Pancreas (tissue), 10 donors: Measurements from ENCODE around the gene RHBDD3. TPM values are rescaled to one million over a fixed set of nuclear protein-coding genes. Genes with fewer than 3 reads are reported as not detected.
A peak's percentile ranks its signal among the peaks of the same experiment; 100 is the strongest.

Source experiments
- ATAC-seq, 4 donors: fragments of 200-7000 bp; cut with Tn5 transposase; one replicate each; pipeline versions ENCODE4 v1.8.0 to v1.9.1; 2020; ENCODE audit warnings: mild to moderate bottlenecking in 4 of 4, moderate library complexity in 4 of 4
- DNase-seq, 6 donors: peaks; one replicate each; pipeline ENCODE4 v3.0.0-alpha.2; 2020
- FAIRE-seq: peaks from 2 replicates; lab custom pipeline; 2012; peaks lifted over from hg19 to GRCh38; lab: Jason Lieb, UNC
- H3K27ac ChIP-seq, 4 donors: fragments of 200-600 bp; sonication (generic); 1 replicate in 3 of 4; 2 replicates in 1 of 4; pipeline versions ENCODE4 v1.5.0 to v1.8.0; 2020
- H3K27me3 ChIP-seq, 4 donors: fragments of 200-600 bp; one replicate each; pipeline ENCODE4 v1.8.0; 2021
- H3K36me3 ChIP-seq, 3 donors: fragments of 200-600 bp; sonication (generic) in 1 of 3; one replicate each; pipeline versions ENCODE4 v1.5.0 to v1.8.0; 2020 to 2021
- H3K4me1 ChIP-seq, 3 donors: fragments of 200-600 bp; one replicate each; pipeline ENCODE4 v1.8.0; 2021
- H3K4me3 ChIP-seq, 4 donors: fragments of 200-600 bp; sonication (generic) in 2 of 4; one replicate each; pipeline versions ENCODE4 v1.5.0 to v1.8.0; 2020 to 2021
- H3K9me3 ChIP-seq, 4 donors: fragments of 200-600 bp; one replicate each; pipeline ENCODE4 v1.8.0; 2021
- CTCF ChIP-seq, 4 donors: fragments of 200-600 bp; sonication (generic) in 3 of 4; IDR thresholded peaks; one replicate each; pipeline versions ENCODE4 v1.5.0 to v1.8.0; 2021; ENCODE audit warnings: antibody characterized with exemption in 4 of 4
- WGBS, 2 donors: extraction: QIAGEN DNeasy Blood & Tissue Kit; methylation state at CpG; one replicate each; pipeline ENCODE4 v1.1.7; 2013; 5-methylcytosine and 5-hydroxymethylcytosine counted together
- intact Hi-C, 3 donors: fragments of 100-400 bp; cut with DNase I; formaldehyde crosslinking; loops; one replicate each; pipeline versions ENCODE4 v1.11.1 to v1.14.2; 2022
- polyA plus RNA-seq, 2 donors: library from polyadenylated mRNA; stranded (reverse); fragments of 200-250 nt; gene quantifications; one replicate each; pipeline ENCODE4 v1.2.3, GENCODE V29; 2013
- total RNA-seq, 6 donors: library from RNA; stranded (reverse); fragmentation: NEBNext Ultra II Directional in 4 of 6; extraction: Animal tissue kit (Norgen Biotek cat#: 25700) in 4 of 6; gene quantifications; one replicate each; pipeline versions ENCODE4 v1.2.1 to v1.2.4, GENCODE V29; 2021 to 2023
- donor health status: healthy with polysubstance abuse.
- donor health status: DM: no; HTN: no; CAD: no; lungs with moderate emphysema.
- donor health status: DM: no; HTN: no; CAD: no.
- donor health status: control.
- donor health status: control.
- donor health status: Bipolar disorder and iron deficiency.
- donor health status: DM: yes; HTN: yes; CAD: no.
- donor health status: DM: no; HTN: no; CAD: no.
- donor health status: DM: no; HTN: no; CAD: no.
- donor health status: DM: yes; HTN: yes; CAD: no.

Gene RHBDD3
- total and polyA plus RNA-seq, 8 donors = 5.4 to 38.2 (median 10.1) TPM

GRCh38 chr22:29313576-29314466 is 46.0 kb upstream of the RHBDD3 start:
- Histone ChIP-seq H3K36me3 (no peaks in the 10 kb centered on the region), H3K4me3 (no peak overlapping the region), H3K27me3 (peaks cover 0 to 10% (median 4%) of the 10 kb centered on the region in 4 donors), H3K27ac (no peak overlapping the region), H3K4me1 (peaks cover 0 to 40% (median 7%) of the 10 kb centered on the region in 3 donors), H3K9me3 (no peaks in the 10 kb centered on the region)
- TF ChIP-seq CTCF (IDR thresholded peaks at IDR 0.05) = no peak
- WGBS, 2 donors = 21 to 22% methylated on average over 48 to 51 of the region's 51 CpGs
- ATAC-seq = no peak
- intact Hi-C loops = no loop called here
- no peak for FAIRE-seq
- peak in 2 of 6 donors; percentile 57 to 74 for DNase-seq

- FAIRE-seq (no peak), ATAC-seq (peak in 1 of 4 donors; percentile 1), DNase-seq (no peak)
- peak; percentile 10 to 42 (median 36) for TF ChIP-seq CTCF (IDR thresholded peaks at IDR 0.05)
- whole genome bisulfite sequencing, 2 donors = 20 to 24% methylated on average over 38 to 44 of the region's 44 CpGs
- intact Hi-C loops = no loop called here
- peaks cover 0 to 10% (median 4%) of the 10 kb centered on the region in 4 donors for H3K27me3 ChIP-seq
- H3K36me3 ChIP-seq = no peaks in the 10 kb centered on the region
- peaks cover 0 to 42% (median 13%) of the 10 kb centered on the region in 3 donors for H3K4me1 ChIP-seq
- no peak overlapping the region for H3K4me3 ChIP-seq
- no peaks in the 10 kb centered on the region for H3K9me3 ChIP-seq
- H3K27ac ChIP-seq = no peak overlapping the region
Observed at GRCh38 chr22:29313126-29313575, 45.4 kb upstream of the RHBDD3 start.

GRCh38 chr22:29312218-29313125 is 44.7 kb upstream of the RHBDD3 start:
- Histone ChIP-seq H3K27ac (no peak overlapping the region), H3K4me1 (peaks cover 0 to 42% (median 20%) of the 10 kb centered on the region in 3 donors), H3K36me3 (no peaks in the 10 kb centered on the region), H3K9me3 (no peaks in the 10 kb centered on the region), H3K27me3 (peaks cover 0 to 10% (median 4%) of the 10 kb centered on the region in 4 donors), H3K4me3 (no peak overlapping the region)
- intact Hi-C loops = no loop called here
- peak in 3 of 6 donors; percentile 37 to 62 (median 51) for DNase-seq
- no peak for ATAC-seq
- no peak for TF ChIP-seq CTCF (IDR thresholded peaks at IDR 0.05)
- no peak for FAIRE-seq
- WGBS, 2 donors = 91 to 93% methylated on average over 25 of the region's 25 CpGs

GRCh38 chr22:29311464-29312217 is 43.9 kb upstream of the RHBDD3 start:
- Histone ChIP-seq H3K36me3 (no peaks in the 10 kb centered on the region), H3K4me3 (no peak overlapping the region), H3K27ac (peak overlapping the region in 1 of 4 donors; percentile 54), H3K9me3 (no peaks in the 10 kb centered on the region), H3K27me3 (peaks cover 0 to 10% (median 4%) of the 10 kb centered on the region in 4 donors), H3K4me1 (peaks cover 0 to 42% (median 20%) of the 10 kb centered on the region in 3 donors)
- peak in 4 of 6 donors; percentile 42 to 86 (median 69) for DNase-seq
- 76 to 84% methylated on average over 48 to 50 of the region's 50 CpGs for WGBS, 2 donors
- intact Hi-C loops = no loop called here
- ATAC-seq = no peak
- no peak for FAIRE-seq
- TF ChIP-seq CTCF (IDR thresholded peaks at IDR 0.05) = no peak
